K562 (cell line): ENCODE data around the gene THOP1. TPM values are rescaled to one million over a fixed set of nuclear protein-coding genes. Genes with fewer than 3 reads are reported as not detected.

ENCODE experiments used
- ATAC-seq: fragments of 200-7000 bp; cut with Tn5 transposase; 3 replicates; pipeline ENCODE4 v1.9.1; 2020; ENCODE audit warnings: moderate library complexity
- BruUV-seq: library from RNA; stranded (reverse); fragments of 400-500 nt; replicated peaks from 2 replicates; lab custom pipeline; 2021; lab: Mats Ljungman, UMichigan
- CTCF ChIA-PET: fragments of 300-600 bp; formaldehyde crosslinking; extraction: SDS; loops from one replicate; lab custom pipeline; 2021; ENCODE audit warnings: low intra/inter-chr PET ratio; lab: Yijun Ruan, JAX
- POLR2A ChIA-PET: fragments of 300-600, 350-650 bp; sonication (Branson Sonifier 250); formaldehyde crosslinking; extraction: SDS; loops from one replicate; lab custom pipeline; 2021; ENCODE audit warnings: antibody characterized with exemption, inconsistent platforms; lab: Yijun Ruan, JAX
- DNase-seq, 4 experiments: peaks; one replicate each; pipeline versions ENCODE4 v3.0.0 to v3.0.0-alpha.2; 2011 to 2018; ENCODE audit warnings: low spot score in 3 of 4, mixed read lengths in 3 of 4; ENCODE audit errors: extremely low read depth in 1 of 4
- FAIRE-seq: peaks from 2 replicates; lab custom pipeline; 2011; peaks lifted over from hg19 to GRCh38; lab: Jason Lieb, UNC
- H2AFZ ChIP-seq: 2 replicates; pipeline ENCODE4 v1.6.0; 2011; ENCODE audit warnings: low read depth, low read length, control low read depth, inconsistent platforms
- H3K27ac ChIP-seq: fragments of 200-600 bp; 3 replicates; pipeline ENCODE4 v1.8.0; 2011; ENCODE audit warnings: low read depth, mild to moderate bottlenecking, control low read depth, inconsistent platforms, low read length, moderate library complexity, mixed read lengths; ENCODE audit errors: extremely low read depth
- H3K27me3 ChIP-seq, 2 experiments: fragments of 300-600 bp in 1 of 2; 2 replicates in 1 of 2; 3 replicates in 1 of 2; pipeline versions ENCODE4 v1.6.0 to v1.8.0; 2011; ENCODE audit warnings: inconsistent platforms in 2 of 2, low read length in 2 of 2, mild to moderate bottlenecking in 1 of 2, mixed read lengths in 1 of 2, moderate library complexity in 1 of 2; ENCODE audit not compliant: control insufficient read depth in 2 of 2, insufficient read depth in 2 of 2
- H3K36me3 ChIP-seq: fragments of 300-600 bp; 3 replicates; pipeline ENCODE4 v1.8.0; 2011; ENCODE audit warnings: mild to moderate bottlenecking, low read length, inconsistent platforms; ENCODE audit not compliant: control insufficient read depth, insufficient read depth
- H3K4me1 ChIP-seq, 2 experiments: fragments of 200-600 bp in 1 of 2; replicated peaks in 1 of 2; 2 replicates in 1 of 2; 3 replicates in 1 of 2; pipeline versions ENCODE4 v1.5.1 to v1.8.0; 2011; ENCODE audit warnings: inconsistent platforms in 2 of 2, low read length in 2 of 2, mild to moderate bottlenecking in 1 of 2, mixed read lengths in 1 of 2, moderate library complexity in 1 of 2; ENCODE audit not compliant: control insufficient read depth in 2 of 2, insufficient read depth in 2 of 2
- H3K4me2 ChIP-seq: 2 replicates; pipeline ENCODE4 v1.6.1; 2011; ENCODE audit warnings: low read length, control low read depth, inconsistent platforms, mixed read lengths; ENCODE audit not compliant: insufficient read depth
- H3K4me3 ChIP-seq: fragments of 200-600 bp; sonication (generic), shearing (Covaris generic); 2 replicates; pipeline ENCODE4 v1.5.1; 2016; ENCODE audit warnings: control low read depth, inconsistent platforms
- H3K79me2 ChIP-seq: fragments of 200-600 bp; 3 replicates; pipeline ENCODE4 v1.8.0; 2011; ENCODE audit warnings: low read length, inconsistent platforms; ENCODE audit not compliant: control insufficient read depth, insufficient read depth
- H3K9ac ChIP-seq, 2 experiments: 2 replicates each; pipeline versions ENCODE4 v1.6.0 to v1.6.1; 2011; ENCODE audit warnings: low read depth in 2 of 2, low read length in 2 of 2, control low read depth in 1 of 2, inconsistent platforms in 1 of 2, mild to moderate bottlenecking in 1 of 2, mixed read lengths in 1 of 2; ENCODE audit not compliant: insufficient read depth in 1 of 2
- H3K9me1 ChIP-seq: one replicate; pipeline ENCODE4 v1.6.0; 2011; ENCODE audit warnings: inconsistent platforms, mild to moderate bottlenecking, low read length, moderate library complexity; ENCODE audit not compliant: control insufficient read depth, insufficient read depth
- H3K9me3 ChIP-seq: replicated peaks from 2 replicates; pipeline ENCODE4 v1.5.1; 2011; ENCODE audit warnings: low read depth, low read length, inconsistent platforms; ENCODE audit not compliant: control insufficient read depth, insufficient read depth
- H4K20me1 ChIP-seq: replicated peaks from 2 replicates; pipeline ENCODE4 v1.6.1; 2011; ENCODE audit warnings: low read length, inconsistent platforms, mixed read lengths; ENCODE audit not compliant: control insufficient read depth, insufficient read depth
- CCNT2 ChIP-seq: IDR thresholded peaks from 2 replicates; pipeline ENCODE4 v1.6.1; 2011; ENCODE audit warnings: borderline replicate concordance, low read depth, mild to moderate bottlenecking, moderate library complexity, mixed read lengths, low read length; ENCODE audit not compliant: insufficient read length; ENCODE audit errors: extremely low read depth
- EHMT2 ChIP-seq: fragments of 450-650 bp; IDR thresholded peaks from 2 replicates; pipeline ENCODE4 v1.6.1; 2018; ENCODE audit warnings: antibody characterized with exemption
- ERF ChIP-seq: fragments of 450-650 bp; formaldehyde crosslinking; IDR thresholded peaks from 2 replicates; pipeline ENCODE4 v1.4.0; 2020; ENCODE audit warnings: mild to moderate bottlenecking, mixed read lengths
- GTF2A2 ChIP-seq: IDR thresholded peaks from 2 replicates; pipeline ENCODE4 v1.6.1; 2016; ENCODE audit warnings: mild to moderate bottlenecking, missing genetic modification characterization, missing compliant biosample characterization
- HDAC6 ChIP-seq: IDR thresholded peaks from 2 replicates; pipeline ENCODE4 v1.6.1; 2012; ENCODE audit warnings: low read depth, mild to moderate bottlenecking, control low read depth, inconsistent platforms, low read length, moderate library complexity
- TAF1 ChIP-seq: IDR thresholded peaks from 2 replicates; pipeline ENCODE4 v1.6.1; 2011; ENCODE audit warnings: mild to moderate bottlenecking, low read length, moderate library complexity; ENCODE audit not compliant: insufficient read depth, control insufficient read depth, severe bottlenecking; ENCODE audit errors: extremely low read depth
- ZC3H8 ChIP-seq: fragments of 450-650 bp; IDR thresholded peaks from 2 replicates; pipeline ENCODE4 v1.6.1; 2017
- ZNF124 ChIP-seq: sonication (generic); formaldehyde crosslinking; IDR thresholded peaks from 2 replicates; pipeline ENCODE4 v1.8.1; 2022; ENCODE audit warnings: missing genetic modification reagents
- WGBS: fragments of 100-300 bp; shearing (Covaris generic); methylation state at CpG from one replicate; pipeline ENCODE4 v1.1.6; 2016; ENCODE audit warnings: low coverage, mixed read lengths; ENCODE audit not compliant: insufficient coverage; ENCODE audit errors: missing lambda C conversion rate; 5-methylcytosine and 5-hydroxymethylcytosine counted together
- in situ Hi-C: fragments of 300-500 bp; cut with MboI; formaldehyde crosslinking; loops from 4 replicates; pipeline ENCODE4 v1.15.0; 2018; ENCODE audit warnings: inconsistent platforms, mixed read lengths
- intact Hi-C: fragments of 100-400 bp; cut with micrococcal nuclease; formaldehyde crosslinking; loops from 2 replicates; pipeline ENCODE4 v1.14.2; 2022
- polyA plus RNA-seq, 8 experiments: library from polyadenylated mRNA; depleted of rRNA in 4 of 8; stranded (reverse) in 5 of 8; unstranded in 3 of 8; fragments of >200 nt; fragmentation: Nextera tagmentation in 2 of 8; fragmentation: Illumina TruSeq in 1 of 8; extraction: Ambion mirVana in 2 of 8; extraction: Trizol in 1 of 8; gene quantifications; 2 replicates each; pipeline versions ENCODE4 v1.2.1 to v1.2.3, GENCODE V29; 2011 to 2014; ENCODE audit warnings: inconsistent platforms in 1 of 8, missing spikeins in 1 of 8
- total RNA-seq, 7 experiments: library from RNA; depleted of rRNA in 6 of 7; stranded (reverse); fragments of >200 nt in 6 of 7; fragmentation: Illumina TruSeq in 2 of 7; extraction: Trizol in 2 of 7; gene quantifications; 2 replicates each; pipeline versions ENCODE4 v1.2.1 to v1.2.3, GENCODE V29; 2011 to 2021; ENCODE audit warnings: low replicate concordance in 1 of 7
- TF ChIP-seq, protein P1 (sequence below): fragments of 250-450 bp; sonication (Bioruptor Pico); IDR thresholded peaks from 2 replicates; pipeline ENCODE4 v1.5.0; 2022; ENCODE audit warnings: mild to moderate bottlenecking
- TF ChIP-seq, protein P2 (sequence below): fragments of 450-650 bp; formaldehyde crosslinking; IDR thresholded peaks from 2 replicates; pipeline ENCODE4 v1.4.0; 2022; ENCODE audit warnings: missing genetic modification characterization
- TF ChIP-seq, protein P3 (sequence below): fragments of 200-800 bp; sonication (Bioruptor generic); IDR thresholded peaks from 2 replicates; pipeline ENCODE4 v1.6.1; 2017; ENCODE audit warnings: missing genetic modification characterization, missing compliant biosample characterization
- TF ChIP-seq, protein P4 (sequence below): fragments of 450-650 bp; IDR thresholded peaks from 2 replicates; pipeline ENCODE4 v1.6.1; 2018; ENCODE audit warnings: mild to moderate bottlenecking, low read depth; ENCODE audit not compliant: partially characterized antibody

The THOP1 gene
- total and polyA plus RNA-seq, 9 of the 15 experiments (the other 6 are each of a cell fraction or from before 2014, with no cell fraction given) = 1.3 to 255 (median 96.1) TPM

DNA sequence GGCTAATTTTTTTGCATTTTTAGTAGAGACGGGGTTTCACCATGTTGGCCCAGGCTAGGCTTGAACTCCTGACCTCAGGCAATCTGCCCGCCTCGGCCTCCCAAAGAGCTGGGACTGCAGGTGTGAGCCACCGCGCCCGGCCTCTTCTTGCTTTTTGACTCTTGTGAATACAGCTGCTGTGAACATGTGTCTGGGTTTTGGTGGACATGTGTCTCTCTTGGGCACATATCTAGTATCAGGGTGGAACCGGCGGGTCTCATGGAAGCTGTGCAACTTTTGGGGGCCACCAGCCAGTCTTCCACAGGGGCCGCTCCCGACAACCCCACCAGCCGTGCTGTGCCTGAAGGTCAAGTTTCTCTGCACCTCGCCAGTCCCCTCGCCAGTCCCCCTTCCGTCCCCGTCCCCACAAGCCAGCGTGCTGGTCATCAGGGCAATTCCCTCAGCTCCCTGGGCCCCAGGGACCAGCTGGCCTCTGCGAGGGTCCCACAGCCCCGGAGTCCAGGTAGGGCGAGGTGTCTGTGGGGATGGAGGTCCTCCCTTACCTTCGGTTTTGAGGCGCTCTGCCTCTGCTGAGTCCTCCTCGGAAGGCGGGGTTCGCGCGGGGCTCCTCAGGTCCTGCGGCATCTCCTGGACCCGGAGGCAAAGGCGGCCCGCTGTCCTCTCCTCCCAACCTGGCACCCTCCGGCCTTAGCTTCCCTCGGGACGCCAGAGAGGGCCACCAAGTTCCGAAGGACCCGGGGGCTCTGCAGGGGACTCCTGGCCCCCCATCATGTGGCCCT lies 18.5 kb upstream of the THOP1 start:
- Histone ChIP-seq H3K4me3 (no peak overlapping the region), H3K9ac (no peak overlapping the region; a peak in 1 of 4 replicates), H3K27ac (no peak overlapping the region), H3K4me1 (peaks cover 0 to 40% of the 10 kb centered on the region in 2 experiments; a peak in 2 of 5 replicates), H3K9me1 (no peaks in the 10 kb centered on the region), H3K36me3 (peaks cover 90% of the 10 kb centered on the region; the same call in 2 of the 3 replicates), H3K4me2 (no peak overlapping the region), H4K20me1 (peaks cover 15% of the 10 kb centered on the region; the same call in 1 of the 2 replicates), H3K9me3 (no peaks in the 10 kb centered on the region), H3K27me3 (no peaks in the 10 kb centered on the region), H2AFZ (no peak overlapping the region), H3K79me2 (peaks cover 34% of the 10 kb centered on the region)
- WGBS = 97% methylated on average over 22 of the region's 35 CpGs
- no peak for DNase-seq
- CTCF ChIA-PET = no interaction called here
- no peak for ATAC-seq
- intact Hi-C loops = no loop called here
- no TSS peak for BruUV-seq
- in situ Hi-C loops = no loop called here
- FAIRE-seq = no peak
- POLR2A ChIA-PET = interaction anchor here (1.2 kb wide), 1 partner anchor 15 kb away, joined by 3 read pairs; no protein-coding TSS in a partner anchor
- TF ChIP-seq ZC3H8 = no peak
- TF ChIP-seq, protein P1, sequence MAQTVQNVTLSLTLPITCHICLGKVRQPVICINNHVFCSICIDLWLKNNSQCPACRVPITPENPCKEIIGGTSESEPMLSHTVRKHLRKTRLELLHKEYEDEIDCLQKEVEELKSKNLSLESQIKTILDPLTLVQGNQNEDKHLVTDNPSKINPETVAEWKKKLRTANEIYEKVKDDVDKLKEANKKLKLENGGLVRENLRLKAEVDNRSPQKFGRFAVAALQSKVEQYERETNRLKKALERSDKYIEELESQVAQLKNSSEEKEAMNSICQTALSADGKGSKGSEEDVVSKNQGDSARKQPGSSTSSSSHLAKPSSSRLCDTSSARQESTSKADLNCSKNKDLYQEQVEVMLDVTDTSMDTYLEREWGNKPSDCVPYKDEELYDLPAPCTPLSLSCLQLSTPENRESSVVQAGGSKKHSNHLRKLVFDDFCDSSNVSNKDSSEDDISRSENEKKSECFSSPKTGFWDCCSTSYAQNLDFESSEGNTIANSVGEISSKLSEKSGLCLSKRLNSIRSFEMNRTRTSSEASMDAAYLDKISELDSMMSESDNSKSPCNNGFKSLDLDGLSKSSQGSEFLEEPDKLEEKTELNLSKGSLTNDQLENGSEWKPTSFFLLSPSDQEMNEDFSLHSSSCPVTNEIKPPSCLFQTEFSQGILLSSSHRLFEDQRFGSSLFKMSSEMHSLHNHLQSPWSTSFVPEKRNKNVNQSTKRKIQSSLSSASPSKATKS = no peak
- no peak for TF ChIP-seq HDAC6
- TF ChIP-seq, protein P2, sequence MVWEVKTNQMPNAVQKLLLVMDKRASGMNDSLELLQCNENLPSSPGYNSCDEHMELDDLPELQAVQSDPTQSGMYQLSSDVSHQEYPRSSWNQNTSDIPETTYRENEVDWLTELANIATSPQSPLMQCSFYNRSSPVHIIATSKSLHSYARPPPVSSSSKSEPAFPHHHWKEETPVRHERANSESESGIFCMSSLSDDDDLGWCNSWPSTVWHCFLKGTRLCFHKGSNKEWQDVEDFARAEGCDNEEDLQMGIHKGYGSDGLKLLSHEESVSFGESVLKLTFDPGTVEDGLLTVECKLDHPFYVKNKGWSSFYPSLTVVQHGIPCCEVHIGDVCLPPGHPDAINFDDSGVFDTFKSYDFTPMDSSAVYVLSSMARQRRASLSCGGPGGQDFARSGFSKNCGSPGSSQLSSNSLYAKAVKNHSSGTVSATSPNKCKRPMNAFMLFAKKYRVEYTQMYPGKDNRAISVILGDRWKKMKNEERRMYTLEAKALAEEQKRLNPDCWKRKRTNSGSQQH (CRISPR knock-in tag) = no peak
- TF ChIP-seq GTF2A2 (tag) = no peak
- no peak for TF ChIP-seq ERF (CRISPR knock-in tag)
- no peak for TF ChIP-seq EHMT2
- no peak for TF ChIP-seq ZNF124
- TF ChIP-seq, protein P3, sequence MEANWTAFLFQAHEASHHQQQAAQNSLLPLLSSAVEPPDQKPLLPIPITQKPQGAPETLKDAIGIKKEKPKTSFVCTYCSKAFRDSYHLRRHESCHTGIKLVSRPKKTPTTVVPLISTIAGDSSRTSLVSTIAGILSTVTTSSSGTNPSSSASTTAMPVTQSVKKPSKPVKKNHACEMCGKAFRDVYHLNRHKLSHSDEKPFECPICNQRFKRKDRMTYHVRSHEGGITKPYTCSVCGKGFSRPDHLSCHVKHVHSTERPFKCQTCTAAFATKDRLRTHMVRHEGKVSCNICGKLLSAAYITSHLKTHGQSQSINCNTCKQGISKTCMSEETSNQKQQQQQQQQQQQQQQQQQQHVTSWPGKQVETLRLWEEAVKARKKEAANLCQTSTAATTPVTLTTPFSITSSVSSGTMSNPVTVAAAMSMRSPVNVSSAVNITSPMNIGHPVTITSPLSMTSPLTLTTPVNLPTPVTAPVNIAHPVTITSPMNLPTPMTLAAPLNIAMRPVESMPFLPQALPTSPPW = no peak
- no peak for TF ChIP-seq TAF1
- no peak for TF ChIP-seq CCNT2
- TF ChIP-seq, protein P4, sequence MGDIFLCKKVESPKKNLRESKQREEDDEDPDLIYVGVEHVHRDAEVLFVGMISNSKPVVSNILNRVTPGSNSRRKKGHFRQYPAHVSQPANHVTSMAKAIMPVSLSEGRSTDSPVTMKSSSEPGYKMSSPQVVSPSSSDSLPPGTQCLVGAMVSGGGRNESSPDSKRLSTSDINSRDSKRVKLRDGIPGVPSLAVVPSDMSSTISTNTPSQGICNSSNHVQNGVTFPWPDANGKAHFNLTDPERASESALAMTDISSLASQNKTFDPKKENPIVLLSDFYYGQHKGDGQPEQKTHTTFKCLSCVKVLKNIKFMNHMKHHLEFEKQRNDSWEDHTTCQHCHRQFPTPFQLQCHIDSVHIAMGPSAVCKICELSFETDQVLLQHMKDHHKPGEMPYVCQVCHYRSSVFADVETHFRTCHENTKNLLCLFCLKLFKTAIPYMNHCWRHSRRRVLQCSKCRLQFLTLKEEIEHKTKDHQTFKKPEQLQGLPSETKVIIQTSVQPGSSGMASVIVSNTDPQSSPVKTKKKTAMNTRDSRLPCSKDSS = no peak
